T47D (cell line): Measurements from ENCODE around the gene ARRB2.
"Not testable (repeated sequence)": the region's sequence is repeated elsewhere in the genome, so short reads cannot be mapped to it uniquely, and the experiment has no call there.

ENCODE experiments used
- DNase-seq, 2 experiments: peaks; one replicate each; pipeline versions ENCODE4 v3.0.0 to v3.0.0-alpha.2; 2011 to 2012; ENCODE audit warnings: low read depth in 1 of 2, low spot score in 1 of 2
- JUND ChIP-seq: IDR thresholded peaks from 2 replicates; pipeline ENCODE4 v1.6.1; 2012; ENCODE audit warnings: low read depth
- in situ Hi-C: cut with HindIII; loops from 2 replicates; pipeline ENCODE4 v1.10.0; 2016; ENCODE audit warnings: low sequenced_read_pairs, low pct_unique_long_range_greater_than_20kb

Gene ARRB2

DNA sequence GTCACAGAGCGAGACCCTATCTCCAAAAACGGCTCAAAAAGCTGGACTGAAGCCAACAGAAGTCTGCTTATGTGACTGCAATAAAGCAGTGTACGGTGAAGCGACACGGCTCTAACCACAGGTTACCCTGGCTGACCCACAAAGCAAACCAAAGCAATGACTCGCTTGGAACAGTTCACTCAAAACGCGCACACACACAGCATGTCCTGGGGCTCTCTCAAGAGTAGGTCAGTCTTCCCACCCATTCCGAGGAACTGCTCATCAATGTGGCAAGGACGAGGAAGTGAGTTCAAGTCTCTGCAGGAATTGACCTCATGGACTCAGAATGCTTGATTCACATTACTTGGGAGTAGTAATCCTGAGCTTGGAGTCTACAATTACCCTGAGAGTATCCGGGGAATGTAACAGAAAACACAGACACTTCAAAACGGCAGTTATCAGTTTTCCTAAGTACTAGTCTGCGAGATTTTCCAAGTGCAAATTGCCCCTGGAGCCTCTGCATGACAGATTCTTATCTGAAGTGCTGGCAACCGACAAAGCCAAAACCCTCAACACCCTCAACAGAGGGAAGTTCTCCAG lies 31.9 kb upstream of the ARRB2 start:
- TF ChIP-seq JUND: no peak
- peak in 1 of 2 experiments; percentile 44 for DNase-seq
- in situ Hi-C loops: no loop called here

DNA sequence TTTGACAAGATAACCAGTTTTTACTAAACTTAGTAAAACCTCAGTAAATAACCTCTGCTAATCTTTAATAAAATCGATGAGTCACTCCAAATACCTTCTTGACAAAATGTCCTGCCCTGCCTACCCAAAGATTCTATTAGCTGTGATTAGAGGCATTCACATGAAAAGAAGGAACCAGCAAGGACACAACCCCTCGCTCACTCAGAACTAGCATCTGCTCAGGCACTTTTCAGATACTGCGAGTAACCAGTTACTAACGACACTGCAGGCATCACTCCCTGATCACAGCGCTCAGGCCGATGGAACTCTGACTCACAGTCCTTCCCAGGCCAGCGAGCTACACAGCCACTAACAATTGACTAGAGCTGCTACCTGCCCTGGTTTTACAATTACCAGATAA lies 30.8 kb upstream of the ARRB2 start:
- in situ Hi-C loops: no loop called here
- TF ChIP-seq JUND: no peak
- DNase-seq: no peak

DNA sequence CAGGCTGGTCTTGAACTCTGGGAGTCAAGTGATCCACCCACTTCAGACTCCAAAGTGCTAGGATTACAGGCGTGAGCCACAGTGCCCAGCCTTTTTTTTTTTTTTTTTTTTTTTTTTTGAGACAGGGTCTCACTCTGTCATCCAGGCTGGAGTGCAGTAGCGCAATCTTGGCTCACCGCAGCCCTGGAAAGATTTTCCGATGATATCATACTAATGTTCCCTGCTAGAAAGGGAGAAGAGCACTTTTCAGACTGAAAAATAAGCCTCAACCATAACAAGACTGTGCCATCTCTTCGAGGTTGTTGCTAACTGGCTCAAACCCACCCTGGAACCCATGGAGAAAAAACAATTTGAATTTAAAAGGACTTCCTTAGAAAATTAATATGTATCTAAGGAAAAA lies 26.7 kb upstream of the ARRB2 start:
- DNase-seq, in situ Hi-C loops: not testable (repeated sequence)

DNA sequence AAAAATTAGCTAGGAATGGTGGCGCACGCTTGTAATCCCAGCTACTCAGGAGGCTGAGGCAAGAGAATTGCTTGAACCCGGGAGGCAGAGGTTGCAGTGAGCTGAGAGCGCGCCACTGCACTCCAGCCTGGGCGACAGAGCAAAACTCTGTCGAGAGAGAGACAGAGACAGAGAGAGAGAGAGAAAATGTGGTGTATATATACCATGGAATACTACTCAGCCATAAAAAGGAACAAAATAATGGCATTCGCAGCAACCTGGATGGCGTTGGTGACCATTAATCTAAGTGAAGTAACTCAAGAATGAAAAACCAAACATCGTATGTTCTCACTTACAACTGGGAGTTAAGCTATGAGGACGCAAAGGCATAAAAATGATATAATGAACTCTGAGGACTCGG lies 20.6 kb upstream of the ARRB2 start:
- DNase-seq, in situ Hi-C loops: not testable (repeated sequence)

DNA sequence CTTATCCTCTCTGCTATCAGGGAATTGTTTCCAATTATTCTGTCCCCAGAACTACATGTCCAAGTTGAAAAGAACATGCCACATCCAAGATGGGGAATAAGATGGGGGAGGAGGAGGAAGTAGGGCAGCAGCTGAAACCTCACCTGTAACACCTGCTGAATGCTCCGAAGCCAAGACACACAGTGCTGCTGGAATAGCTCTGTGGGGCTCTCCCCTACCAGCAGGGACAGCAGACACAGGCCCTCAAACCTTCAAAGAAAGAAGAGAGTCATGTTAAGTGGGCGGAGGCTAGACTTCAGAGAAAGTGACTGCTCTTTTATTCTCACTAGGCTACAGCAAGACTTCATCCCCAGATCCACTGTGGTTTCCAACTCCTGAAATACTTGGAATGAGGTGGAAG lies 19.7 kb upstream of the ARRB2 start:
- DNase-seq: no peak
- in situ Hi-C loops: no loop called here
- TF ChIP-seq JUND: no peak

DNA sequence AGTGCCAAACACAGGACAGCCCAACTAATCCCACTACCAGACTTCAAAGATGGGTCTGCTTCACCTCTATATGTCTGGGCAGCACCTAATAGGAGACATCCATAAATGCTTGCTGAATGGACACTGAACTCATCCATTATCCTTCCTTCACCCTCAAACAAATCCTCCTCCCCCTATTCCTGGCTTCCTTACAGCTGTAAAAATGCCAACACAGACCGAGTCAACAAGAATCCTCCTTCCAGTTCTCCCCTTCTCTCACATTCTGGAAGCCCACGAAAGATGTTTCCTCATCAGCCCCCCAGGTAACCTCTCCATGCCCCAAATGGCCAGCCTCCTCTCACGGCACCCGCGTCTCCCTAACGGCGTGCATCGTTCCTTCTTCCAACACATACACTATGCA lies 18.7 kb upstream of the ARRB2 start:
- no peak for TF ChIP-seq JUND
- in situ Hi-C loops: no loop called here
- DNase-seq: no peak

DNA sequence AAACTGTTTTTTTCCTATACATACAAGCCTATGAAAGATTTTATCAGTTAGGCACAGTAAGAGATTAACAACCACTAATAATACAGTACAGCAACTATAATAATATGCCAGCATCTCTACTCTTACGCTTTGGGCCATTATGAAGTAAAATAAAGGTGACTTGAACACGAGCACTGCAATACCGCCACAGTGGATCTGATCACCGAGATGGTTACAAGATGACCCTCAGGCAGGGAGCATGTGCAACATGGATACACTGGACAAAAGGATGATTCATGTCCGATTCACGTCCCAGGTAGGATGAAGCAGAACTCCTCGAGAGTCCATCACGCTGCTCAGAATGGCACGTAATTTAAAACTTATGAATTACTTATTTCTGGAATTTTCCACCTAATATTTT lies 17.0 kb upstream of the ARRB2 start:
- DNase-seq: no peak
- TF ChIP-seq JUND: no peak
- in situ Hi-C loops: no loop called here

DNA sequence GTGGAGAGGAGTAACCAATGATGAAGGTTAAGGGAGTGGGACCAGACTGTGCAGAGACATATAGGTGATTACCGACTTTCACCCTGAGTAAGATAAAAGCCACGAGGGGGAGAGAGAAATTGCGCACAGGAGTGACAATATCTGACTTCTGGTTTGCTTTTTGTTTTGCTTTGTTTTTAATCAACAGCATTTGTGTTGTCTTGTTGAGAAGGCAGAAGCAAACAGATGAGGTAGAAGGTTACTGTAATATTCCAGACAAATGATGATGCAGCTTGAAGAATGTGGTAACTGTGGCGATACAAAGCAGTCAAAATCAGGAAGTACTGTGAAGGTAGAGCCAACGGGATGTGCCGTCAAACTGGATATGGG lies 14.0 kb upstream of the ARRB2 start:
- TF ChIP-seq JUND: no peak
- DNase-seq: no peak
- in situ Hi-C loops: no loop called here

DNA sequence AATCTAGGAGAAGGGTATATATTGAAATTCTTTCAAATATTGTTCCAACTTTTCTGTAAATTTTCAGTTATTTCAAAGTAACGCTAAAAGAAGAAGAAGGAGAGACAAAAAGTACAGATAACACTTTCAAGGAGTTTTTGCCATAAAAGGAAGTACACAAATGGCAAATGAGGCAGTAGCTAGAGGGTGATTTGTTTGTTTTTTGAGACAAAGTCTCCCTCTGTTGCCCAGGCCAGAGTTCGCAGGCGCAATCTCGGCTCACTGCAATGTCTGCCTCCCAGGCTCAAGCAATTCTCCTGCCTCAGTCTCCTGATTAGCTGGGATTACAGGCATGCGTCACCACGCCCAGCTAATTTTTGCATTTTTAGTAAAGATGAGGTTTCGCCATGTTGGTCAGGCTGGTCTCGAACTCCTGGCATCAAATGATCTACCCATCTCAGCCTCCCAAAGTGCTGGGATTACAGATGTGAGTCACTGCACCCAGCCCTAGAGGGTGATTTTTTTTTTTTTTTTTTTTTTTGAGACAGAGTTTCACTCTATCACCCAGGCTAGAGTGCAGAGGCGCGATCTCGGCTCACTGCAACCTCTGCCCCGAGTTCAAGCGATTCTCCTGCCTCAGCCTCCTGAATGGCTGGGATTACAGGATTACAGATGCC lies 10.9 kb upstream of the ARRB2 start:
- in situ Hi-C loops, DNase-seq: not testable (repeated sequence)

DNA sequence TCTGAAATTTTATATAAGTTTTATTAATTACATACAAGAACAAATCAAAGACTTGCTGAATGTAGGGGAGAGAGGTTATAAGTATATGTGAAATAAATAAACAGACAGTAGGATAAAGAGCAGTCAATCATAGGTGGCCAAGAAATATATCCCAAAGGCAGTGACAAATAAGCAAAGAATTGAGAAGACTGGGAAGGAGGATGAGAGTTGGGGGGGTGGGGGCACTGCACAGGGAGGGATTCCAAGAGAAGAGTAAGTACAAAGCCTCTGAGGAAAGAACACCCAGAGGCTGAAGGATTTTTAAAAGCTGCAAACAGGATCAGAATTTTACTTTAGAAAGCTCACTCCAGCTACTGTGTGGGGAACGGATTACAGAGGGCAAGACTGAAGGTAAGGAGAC lies 9.3 kb upstream of the ARRB2 start:
- in situ Hi-C loops: no loop called here
- DNase-seq: no peak
- no peak for TF ChIP-seq JUND

DNA sequence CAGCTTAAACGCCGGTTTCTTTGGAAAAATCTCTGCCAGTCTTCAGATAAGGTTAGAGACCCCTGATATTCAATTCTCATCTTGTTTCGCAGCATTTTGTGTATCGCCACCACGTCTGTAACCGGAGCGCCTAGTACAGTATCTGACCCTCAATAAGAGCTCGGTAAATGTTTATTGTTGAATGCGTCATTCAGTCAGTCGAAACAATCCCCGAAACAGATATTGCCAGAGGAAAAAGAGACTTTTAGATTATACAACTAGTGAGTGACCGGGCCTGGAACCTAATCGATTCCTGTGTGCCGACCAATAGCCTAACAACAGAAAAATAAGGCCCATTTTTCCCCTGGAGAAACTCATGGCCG lies 7.1 kb upstream of the ARRB2 start:
- TF ChIP-seq JUND: no peak
- no peak for DNase-seq
- in situ Hi-C loops: no loop called here

DNA sequence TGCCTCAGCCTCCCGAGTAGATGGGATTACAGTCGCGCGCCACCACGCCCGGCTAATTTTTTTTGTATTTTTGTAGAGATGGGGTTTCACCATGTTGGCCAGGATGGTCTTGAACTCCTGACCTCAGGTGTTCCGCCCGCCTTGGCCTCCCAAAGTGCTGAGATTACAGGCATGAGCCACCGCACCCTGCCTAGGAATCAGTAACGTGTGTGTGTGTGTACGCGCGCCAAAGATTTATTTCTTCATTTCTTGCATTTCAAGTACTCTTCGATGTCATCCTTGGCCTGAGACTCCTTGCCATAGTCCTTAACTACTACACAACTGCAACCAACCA lies 5.9 kb upstream of the ARRB2 start:
- in situ Hi-C loops, DNase-seq: not testable (repeated sequence)

DNA sequence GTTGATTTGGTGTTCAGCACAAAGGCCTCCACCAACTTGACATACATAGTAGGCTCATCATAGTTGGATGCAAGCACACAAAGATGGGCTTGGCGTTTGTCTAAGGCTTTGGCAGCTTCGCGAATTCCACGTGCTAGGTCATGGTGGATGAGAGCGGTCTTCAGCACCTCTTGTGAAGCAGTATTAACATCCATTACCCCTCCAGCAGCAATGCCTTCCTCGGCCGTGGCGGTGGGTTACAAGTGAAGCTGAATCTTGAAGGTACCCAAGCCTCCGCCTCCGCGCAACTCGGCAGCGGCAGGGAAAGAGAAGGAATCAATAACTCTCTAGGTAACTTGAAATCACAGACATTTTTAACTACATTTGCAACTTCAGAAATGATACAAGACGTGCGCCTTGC lies 5.4 kb upstream of the ARRB2 start:
- no peak for TF ChIP-seq JUND
- no peak for DNase-seq
- in situ Hi-C loops: no loop called here

DNA sequence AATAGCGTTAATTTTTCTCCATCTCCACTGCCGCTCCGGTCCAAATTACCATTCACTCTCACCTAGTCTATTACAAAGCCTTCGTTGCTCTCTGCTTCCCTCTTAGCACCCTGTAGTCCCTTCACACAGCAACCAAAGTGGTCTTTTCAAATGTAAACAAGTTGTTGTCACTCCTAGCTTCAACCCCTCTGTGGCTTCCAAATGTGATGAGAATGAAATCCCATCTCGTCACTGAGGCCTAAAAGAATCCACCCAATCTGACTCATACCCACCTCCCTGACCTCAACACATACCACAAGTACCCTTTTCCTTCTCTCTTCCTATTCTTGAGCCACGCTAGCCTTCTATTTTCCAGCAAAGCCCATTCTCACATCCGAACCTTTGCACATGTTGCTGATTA lies 4.3 kb upstream of the ARRB2 start:
- DNase-seq: no peak
- no peak for TF ChIP-seq JUND
- in situ Hi-C loops: no loop called here

DNA sequence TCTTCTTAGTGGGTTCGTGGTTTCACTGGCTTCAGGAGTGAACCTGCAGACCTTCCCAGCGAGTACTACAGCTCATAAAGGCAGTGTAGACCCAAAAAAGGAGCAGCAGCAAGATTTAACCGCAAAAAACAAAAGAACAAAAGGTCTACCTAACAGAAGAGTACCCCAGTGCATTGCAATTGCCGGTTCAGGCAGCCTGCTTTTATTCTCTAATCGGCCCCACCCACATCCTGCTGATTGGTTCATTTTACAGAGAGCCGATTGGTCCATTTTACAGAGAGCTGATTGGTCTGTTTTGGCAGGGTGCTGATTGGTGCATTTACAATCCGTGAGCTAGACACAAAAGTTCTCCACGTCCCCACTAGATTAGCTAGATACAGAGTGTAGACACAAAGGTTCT lies 2.0 kb upstream of the ARRB2 start:
- peak in 1 of 2 experiments; percentile 70 for DNase-seq
- no peak for TF ChIP-seq JUND
- in situ Hi-C loops: no loop called here
